HepG2 (cell line): ENCODE results near the gene ZNF79. TPM values are rescaled to one million over a fixed set of nuclear protein-coding genes. Genes with fewer than 3 reads are reported as not detected.

Experiments used
- CBX5 ChIP-seq: sonication (generic); formaldehyde crosslinking; IDR thresholded peaks from 2 replicates; pipeline ENCODE4 v1.4.0; 2020; ENCODE audit warnings: missing genetic modification reagents, borderline replicate concordance
- EZH2 ChIP-seq: conservative IDR thresholded peaks from 2 replicates; pipeline ENCODE4 v1.6.1; 2012; ENCODE audit warnings: mild to moderate bottlenecking, low read depth, low read length, moderate library complexity
- FOXO1 ChIP-seq: sonication (generic); formaldehyde crosslinking; IDR thresholded peaks from 2 replicates; pipeline ENCODE4 v1.4.0; 2020; ENCODE audit warnings: missing genetic modification reagents
- FOXP1 ChIP-seq, 2 experiments: fragments of 450-650 bp in 1 of 2; IDR thresholded peaks; 2 replicates each; pipeline ENCODE4 v1.6.1; 2017 to 2018; ENCODE audit warnings: antibody characterized with exemption in 1 of 2
- GATA4 ChIP-seq: sonication (generic); IDR thresholded peaks from 2 replicates; pipeline ENCODE4 v1.6.1; 2016; ENCODE audit warnings: antibody characterized with exemption, low read depth, borderline replicate concordance
- GATAD1 ChIP-seq: IDR thresholded peaks from 2 replicates; pipeline ENCODE4 v1.6.1; 2016; ENCODE audit warnings: missing genetic modification reagents, missing compliant biosample characterization
- HHEX ChIP-seq: IDR thresholded peaks from 2 replicates; pipeline ENCODE4 v1.6.1; 2016; ENCODE audit warnings: control low read depth
- HNRNPLL ChIP-seq: fragments of 200-400 bp; formaldehyde crosslinking; IDR thresholded peaks from 2 replicates; pipeline ENCODE4 v1.6.1; 2017; ENCODE audit warnings: mild to moderate bottlenecking, low read depth, low read length; ENCODE audit not compliant: poor library complexity, severe bottlenecking
- HOXA9 ChIP-seq: sonication (generic); formaldehyde crosslinking; IDR thresholded peaks from 2 replicates; pipeline ENCODE4 v1.8.1; 2022; ENCODE audit warnings: missing genetic modification reagents, mild to moderate bottlenecking, moderate library complexity, borderline replicate concordance
- JUND ChIP-seq: sonication (generic); formaldehyde crosslinking; IDR thresholded peaks from 2 replicates; pipeline ENCODE4 v1.8.0; 2022; ENCODE audit warnings: mild to moderate bottlenecking, missing genetic modification reagents
- MED8 ChIP-seq: sonication (generic); formaldehyde crosslinking; IDR thresholded peaks from 2 replicates; pipeline ENCODE4 v1.8.1; 2023; ENCODE audit warnings: mild to moderate bottlenecking, missing genetic modification reagents; ENCODE audit not compliant: insufficient replicate concordance
- MIER2 ChIP-seq: IDR thresholded peaks from 2 replicates; pipeline ENCODE4 v1.6.1; 2016; ENCODE audit warnings: missing biosample characterization, missing genetic modification reagents
- NR1H2 ChIP-seq: sonication (generic); formaldehyde crosslinking; IDR thresholded peaks from 2 replicates; pipeline ENCODE4 v1.8.1; 2022; ENCODE audit warnings: low read depth, missing genetic modification reagents, borderline replicate concordance
- RAD21 ChIP-seq: fragments of 450-650 bp; formaldehyde crosslinking; IDR thresholded peaks from 2 replicates; pipeline ENCODE4 v1.5.0; 2020; ENCODE audit warnings: mild to moderate bottlenecking
- SCMH1 ChIP-seq: sonication (generic); formaldehyde crosslinking; IDR thresholded peaks from 2 replicates; pipeline ENCODE4 v1.9.0; 2021; ENCODE audit warnings: missing genetic modification reagents, mild to moderate bottlenecking, borderline replicate concordance
- TBX3 ChIP-seq: fragments of 450-650 bp; IDR thresholded peaks from 2 replicates; pipeline ENCODE4 v1.6.1; 2017; ENCODE audit warnings: antibody characterized with exemption, mild to moderate bottlenecking, inconsistent platforms, borderline replicate concordance
- TOE1 ChIP-seq: sonication (generic); formaldehyde crosslinking; IDR thresholded peaks from 2 replicates; pipeline ENCODE4 v1.4.0; 2020; ENCODE audit warnings: mild to moderate bottlenecking, missing genetic modification reagents
- ZFY ChIP-seq: sonication (generic); formaldehyde crosslinking; IDR thresholded peaks from 2 replicates; pipeline ENCODE4 v1.4.0; 2020; ENCODE audit warnings: missing genetic modification reagents
- ZNF20 ChIP-seq: sonication (generic); formaldehyde crosslinking; IDR thresholded peaks from 2 replicates; pipeline ENCODE4 v1.4.0; 2020; ENCODE audit warnings: mild to moderate bottlenecking, moderate library complexity, missing genetic modification reagents
- ZNF232 ChIP-seq: sonication (generic); formaldehyde crosslinking; IDR thresholded peaks from 2 replicates; pipeline ENCODE4 v1.4.0; 2020; ENCODE audit warnings: missing genetic modification reagents, borderline replicate concordance
- ZNF263 ChIP-seq: sonication (generic); formaldehyde crosslinking; IDR thresholded peaks from 2 replicates; pipeline ENCODE4 v1.4.0; 2020; ENCODE audit warnings: missing genetic modification reagents
- ZNF746 ChIP-seq: sonication (generic); formaldehyde crosslinking; IDR thresholded peaks from 2 replicates; pipeline ENCODE4 v1.8.0; 2022; ENCODE audit warnings: mild to moderate bottlenecking, missing genetic modification reagents
- ZSCAN31 ChIP-seq: sonication (generic); formaldehyde crosslinking; IDR thresholded peaks from 2 replicates; pipeline ENCODE4 v1.5.0; 2020; ENCODE audit warnings: low read depth, mild to moderate bottlenecking, missing genetic modification reagents
- polyA plus RNA-seq, 8 experiments: library from polyadenylated mRNA; depleted of rRNA in 3 of 8; stranded (reverse) in 7 of 8; unstranded in 1 of 8; fragments of >200 nt; fragmentation: Illumina TruSeq in 4 of 8; extraction: Trizol in 4 of 8; gene quantifications; 2 replicates each; pipeline versions ENCODE4 v1.2.1 to v1.2.3, GENCODE V29; 2011 to 2016; ENCODE audit warnings: low read depth in 4 of 8, missing spikeins in 1 of 8, mixed read lengths in 1 of 8; ENCODE audit not compliant: insufficient read depth in 1 of 8
- total RNA-seq, 5 experiments: library from RNA; depleted of rRNA; stranded (reverse); fragments of >200 nt; fragmentation: Illumina TruSeq; extraction: Trizol; gene quantifications; 2 replicates each; pipeline ENCODE4 v1.2.3, GENCODE V29; 2016; ENCODE audit warnings: low read depth in 1 of 5
- TF ChIP-seq, protein P1 (sequence below): sonication (generic); formaldehyde crosslinking; IDR thresholded peaks from 2 replicates; pipeline ENCODE4 v1.4.0; 2020; ENCODE audit warnings: mild to moderate bottlenecking, missing genetic modification reagents
- TF ChIP-seq, protein P2 (sequence below): sonication (generic); formaldehyde crosslinking; IDR thresholded peaks from 2 replicates; pipeline ENCODE4 v1.5.0; 2020; ENCODE audit warnings: missing genetic modification reagents, mild to moderate bottlenecking, borderline replicate concordance
- TF ChIP-seq, protein P3 (sequence below): sonication (generic); formaldehyde crosslinking; IDR thresholded peaks from 2 replicates; pipeline ENCODE4 v1.5.0; 2020; ENCODE audit warnings: mild to moderate bottlenecking, missing genetic modification reagents
- TF ChIP-seq, protein P4 (sequence below): IDR thresholded peaks from 2 replicates; pipeline ENCODE4 v1.6.1; 2016; ENCODE audit warnings: mild to moderate bottlenecking

Gene ZNF79
- total and polyA plus RNA-seq, 2 of the 13 experiments (the other 11 are each of a cell fraction or from before 2014, with no cell fraction given): 3.7 to 8.1 TPM

DNA sequence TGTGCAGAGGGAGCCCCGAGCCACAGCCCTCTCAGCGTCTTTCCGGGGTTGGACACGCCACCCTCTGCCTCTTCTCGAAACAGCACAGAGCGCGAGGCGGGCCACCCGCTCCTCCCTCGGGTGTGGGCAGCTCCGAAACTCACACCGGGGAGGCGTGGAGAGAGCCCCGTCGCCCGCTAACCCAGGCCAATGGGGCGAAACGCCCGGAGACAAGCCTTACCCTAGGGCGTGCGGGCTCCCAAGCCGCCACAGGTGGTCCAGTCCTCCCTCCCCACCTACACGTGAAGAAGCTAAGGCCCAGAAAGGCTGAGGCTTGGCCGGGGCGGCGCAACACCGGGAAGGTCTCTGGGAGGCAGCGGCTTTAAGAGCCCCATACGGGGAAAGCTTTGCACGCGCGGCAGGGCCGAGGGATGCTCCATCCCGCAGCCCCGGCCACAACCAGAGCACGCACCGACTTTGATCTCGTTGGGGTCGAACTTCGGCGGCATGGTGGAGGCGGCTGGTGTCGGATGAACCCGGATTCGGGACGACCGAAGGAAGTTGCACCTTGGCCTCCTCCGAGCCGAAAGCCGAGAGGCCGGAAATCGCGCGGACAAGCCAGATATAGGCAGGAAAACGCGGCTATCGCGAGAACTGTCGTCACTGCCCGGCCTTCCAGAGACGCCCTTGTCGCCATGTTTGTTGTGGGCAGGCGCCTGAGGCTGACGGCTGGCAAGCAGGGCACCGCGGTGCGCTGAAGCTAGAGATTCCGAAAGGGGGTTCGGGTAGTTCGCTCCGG is 26.8 kb downstream of the ZNF79 start, which contains the start of the genes LRSAM1 and RPL12 (continued):
- TF ChIP-seq, protein P1, sequence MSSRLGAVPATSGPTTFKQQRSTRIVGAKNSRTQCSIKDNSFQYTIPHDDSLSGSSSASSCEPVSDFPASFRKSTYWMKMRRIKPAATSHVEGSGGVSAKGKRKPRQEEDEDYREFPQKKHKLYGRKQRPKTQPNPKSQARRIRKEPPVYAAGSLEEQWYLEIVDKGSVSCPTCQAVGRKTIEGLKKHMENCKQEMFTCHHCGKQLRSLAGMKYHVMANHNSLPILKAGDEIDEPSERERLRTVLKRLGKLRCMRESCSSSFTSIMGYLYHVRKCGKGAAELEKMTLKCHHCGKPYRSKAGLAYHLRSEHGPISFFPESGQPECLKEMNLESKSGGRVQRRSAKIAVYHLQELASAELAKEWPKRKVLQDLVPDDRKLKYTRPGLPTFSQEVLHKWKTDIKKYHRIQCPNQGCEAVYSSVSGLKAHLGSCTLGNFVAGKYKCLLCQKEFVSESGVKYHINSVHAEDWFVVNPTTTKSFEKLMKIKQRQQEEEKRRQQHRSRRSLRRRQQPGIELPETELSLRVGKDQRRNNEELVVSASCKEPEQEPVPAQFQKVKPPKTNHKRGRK: no peak
- TF ChIP-seq JUND (no peak), RAD21 (CRISPR knock-in tag) (peak; percentile 41), ZNF263 (CRISPR knock-in tag) (no peak), HNRNPLL (no peak), HOXA9 (CRISPR knock-in tag) (peak; percentile 76; the same call in 1 of the 2 replicates), EZH2 (no peak), NR1H2 (CRISPR knock-in tag) (no peak), GATA4 (peak; percentile 88), MED8 (CRISPR knock-in tag) (no peak), ZSCAN31 (CRISPR knock-in tag) (peak; percentile 67; the same call in 1 of the 2 replicates), HHEX (CRISPR knock-in tag) (no peak), FOXO1 (peak; percentile 63; the same call in 1 of the 2 replicates), FOXP1 (IDR thresholded peaks at IDR 0.05) (no peak), FOXP1 (CRISPR knock-in tag; IDR thresholded peaks at IDR 0.05) (no peak; the same call in 1 of the 2 replicates), TOE1 (CRISPR knock-in tag) (no peak), ZNF20 (CRISPR knock-in tag) (no peak), ZFY (peak; percentile 94), TBX3 (no peak), ZNF232 (CRISPR knock-in tag) (peak; percentile 38; the same call in 1 of the 2 replicates), ZNF746 (CRISPR knock-in tag) (no peak), MIER2 (no peak), SCMH1 (CRISPR knock-in tag) (no peak), GATAD1 (CRISPR knock-in tag) (peak; percentile 89), CBX5 (CRISPR knock-in tag) (peak; percentile 58; the same call in 1 of the 2 replicates)
- TF ChIP-seq, protein P2, sequence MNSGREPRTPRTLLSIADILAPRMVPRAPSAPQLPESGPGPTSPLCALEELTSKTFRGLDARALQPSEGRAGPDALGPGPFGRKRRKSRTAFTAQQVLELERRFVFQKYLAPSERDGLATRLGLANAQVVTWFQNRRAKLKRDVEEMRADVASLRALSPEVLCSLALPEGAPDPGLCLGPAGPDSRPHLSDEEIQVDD: no peak; the same call in 1 of the 2 replicates
- TF ChIP-seq, protein P3, sequence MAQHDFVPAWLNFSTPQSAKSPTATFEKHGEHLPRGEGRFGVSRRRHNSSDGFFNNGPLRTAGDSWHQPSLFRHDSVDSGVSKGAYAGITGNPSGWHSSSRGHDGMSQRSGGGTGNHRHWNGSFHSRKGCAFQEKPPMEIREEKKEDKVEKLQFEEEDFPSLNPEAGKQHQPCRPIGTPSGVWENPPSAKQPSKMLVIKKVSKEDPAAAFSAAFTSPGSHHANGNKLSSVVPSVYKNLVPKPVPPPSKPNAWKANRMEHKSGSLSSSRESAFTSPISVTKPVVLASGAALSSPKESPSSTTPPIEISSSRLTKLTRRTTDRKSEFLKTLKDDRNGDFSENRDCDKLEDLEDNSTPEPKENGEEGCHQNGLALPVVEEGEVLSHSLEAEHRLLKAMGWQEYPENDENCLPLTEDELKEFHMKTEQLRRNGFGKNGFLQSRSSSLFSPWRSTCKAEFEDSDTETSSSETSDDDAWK (CRISPR knock-in tag): no peak
- TF ChIP-seq, protein P4, sequence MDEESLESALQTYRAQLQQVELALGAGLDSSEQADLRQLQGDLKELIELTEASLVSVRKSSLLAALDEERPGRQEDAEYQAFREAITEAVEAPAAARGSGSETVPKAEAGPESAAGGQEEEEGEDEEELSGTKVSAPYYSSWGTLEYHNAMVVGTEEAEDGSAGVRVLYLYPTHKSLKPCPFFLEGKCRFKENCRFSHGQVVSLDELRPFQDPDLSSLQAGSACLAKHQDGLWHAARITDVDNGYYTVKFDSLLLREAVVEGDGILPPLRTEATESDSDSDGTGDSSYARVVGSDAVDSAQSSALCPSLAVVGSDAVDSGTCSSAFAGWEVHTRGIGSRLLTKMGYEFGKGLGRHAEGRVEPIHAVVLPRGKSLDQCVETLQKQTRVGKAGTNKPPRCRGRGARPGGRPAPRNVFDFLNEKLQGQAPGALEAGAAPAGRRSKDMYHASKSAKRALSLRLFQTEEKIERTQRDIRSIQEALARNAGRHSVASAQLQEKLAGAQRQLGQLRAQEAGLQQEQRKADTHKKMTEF (CRISPR knock-in tag): peak; percentile 76; the same call in 1 of the 2 replicates
